Measurements from ENCODE around the gene MMAA. TPM values are rescaled to one million over a fixed set of nuclear protein-coding genes. Genes with fewer than 3 reads are reported as not detected.
"Not testable (repeated sequence)": the region's sequence is repeated elsewhere in the genome, so short reads cannot be mapped to it uniquely, and the experiment has no call there.

Gene MMAA
- total RNA-seq, 1 donor from 2014 or later, result 18.9 TPM

- intact Hi-C loops (cut with micrococcal nuclease), result no loop called here
- no peaks in the 10 kb centered on the region for H3K4me1 Mint-ChIP-seq
- peaks cover 32% of the 10 kb centered on the region for H3K36me3 Mint-ChIP-seq (ENCODE audit: low read depth)
- no peak overlapping the region for H3K4me3 Mint-ChIP-seq
- H3K27ac Mint-ChIP-seq, result no peak overlapping the region
- peaks cover 35% of the 10 kb centered on the region for H3K9me3 Mint-ChIP-seq
- DNase-seq, result no peak
- no peaks in the 10 kb centered on the region for H3K27me3 Mint-ChIP-seq
Observed at GRCh38 chr4:145663194-145663593, 44.0 kb downstream of the MMAA start.

- H3K9me3 Mint-ChIP-seq, result peaks cover 28% of the 10 kb centered on the region
- H3K4me3 Mint-ChIP-seq, result no peak overlapping the region
- H3K27ac Mint-ChIP-seq, result no peak overlapping the region
Observed at GRCh38 chr4:145665773-145666172, 46.6 kb downstream of the MMAA start.

GRCh38 chr4:145670422-145670821 is 51.2 kb downstream of the MMAA start:
- Mint-ChIP-seq H3K4me3 (no peak overlapping the region), H3K9me3 (peaks cover 12% of the 10 kb centered on the region), H3K27ac (no peak overlapping the region), H3K36me3 (ENCODE audit: low read depth) (no peaks in the 10 kb centered on the region), H3K27me3 (no peaks in the 10 kb centered on the region), H3K4me1 (no peaks in the 10 kb centered on the region)
- no peak for DNase-seq
- intact Hi-C loops (cut with micrococcal nuclease), result no loop called here

More at GRCh38 chr4:145665773-145666172, 46.6 kb downstream of the MMAA start:
- intact Hi-C loops (cut with micrococcal nuclease), result no loop called here
- no peaks in the 10 kb centered on the region for H3K27me3 Mint-ChIP-seq
- H3K4me1 Mint-ChIP-seq, result no peaks in the 10 kb centered on the region
- H3K36me3 Mint-ChIP-seq (ENCODE audit: low read depth), result peaks cover 8% of the 10 kb centered on the region
- DNase-seq, result no peak

GRCh38 chr4:145679520-145679919 is 60.3 kb downstream of the MMAA start:
- no peak overlapping the region for H3K4me3 Mint-ChIP-seq
- peaks cover 9% of the 10 kb centered on the region for H3K27me3 Mint-ChIP-seq
- no peak overlapping the region for H3K27ac Mint-ChIP-seq
- no peaks in the 10 kb centered on the region for H3K36me3 Mint-ChIP-seq (ENCODE audit: low read depth)
- no peaks in the 10 kb centered on the region for H3K4me1 Mint-ChIP-seq
- no peak for DNase-seq
- intact Hi-C loops (cut with micrococcal nuclease), result no loop called here
- peaks cover 13% of the 10 kb centered on the region for H3K9me3 Mint-ChIP-seq

- Mint-ChIP-seq H3K27me3 (peaks cover 9% of the 10 kb centered on the region), H3K4me3 (no peak within 1 kb of the TSS), H3K4me1 (no peaks in the 10 kb centered on the region), H3K9me3 (peaks cover 13% of the 10 kb centered on the region), H3K36me3 (ENCODE audit: low read depth) (no peaks in the 10 kb centered on the region), H3K27ac (no peak within 1 kb of the TSS)
- no peak for DNase-seq
- intact Hi-C loops (cut with micrococcal nuclease), result no loop called here
Observed at GRCh38 chr4:145679991-145680455, 60.8 kb downstream of the MMAA start, which contains the start of gene C4orf51. TSS of gene C4orf51 (plus strand) at chr4:145680146. CDS start at chr4:145680204, 58 bp downstream.

- intact Hi-C loops (cut with micrococcal nuclease), result no loop called here
- no peak for DNase-seq
- no peaks in the 10 kb centered on the region for H3K36me3 Mint-ChIP-seq (ENCODE audit: low read depth)
- no peaks in the 10 kb centered on the region for H3K4me1 Mint-ChIP-seq
- no peak overlapping the region for H3K27ac Mint-ChIP-seq
- H3K4me3 Mint-ChIP-seq, result no peak overlapping the region
- H3K9me3 Mint-ChIP-seq, result peaks cover 13% of the 10 kb centered on the region
- H3K27me3 Mint-ChIP-seq, result peaks cover 9% of the 10 kb centered on the region
Observed at GRCh38 chr4:145680902-145681301, 61.7 kb downstream of the MMAA start.

GRCh38 chr4:145681518-145681917 is 62.3 kb downstream of the MMAA start:
- H3K4me3 Mint-ChIP-seq, result no peak overlapping the region

GRCh38 chr4:145681956-145682355 is 62.8 kb downstream of the MMAA start:
- no peak overlapping the region for H3K27ac Mint-ChIP-seq
- no peak for DNase-seq
- H3K9me3 Mint-ChIP-seq, result peaks cover 13% of the 10 kb centered on the region
- no peaks in the 10 kb centered on the region for H3K36me3 Mint-ChIP-seq (ENCODE audit: low read depth)
- intact Hi-C loops (cut with micrococcal nuclease), result no loop called here
- H3K4me1 Mint-ChIP-seq, result no peaks in the 10 kb centered on the region
- H3K4me3 Mint-ChIP-seq, result no peak overlapping the region
- H3K27me3 Mint-ChIP-seq, result peaks cover 9% of the 10 kb centered on the region

More at GRCh38 chr4:145681518-145681917, 62.3 kb downstream of the MMAA start:
- no peaks in the 10 kb centered on the region for H3K36me3 Mint-ChIP-seq (ENCODE audit: low read depth)
- H3K27me3 Mint-ChIP-seq, result peaks cover 9% of the 10 kb centered on the region
- H3K9me3 Mint-ChIP-seq, result peaks cover 13% of the 10 kb centered on the region
- DNase-seq, result no peak
- no peak overlapping the region for H3K27ac Mint-ChIP-seq
- H3K4me1 Mint-ChIP-seq, result no peaks in the 10 kb centered on the region
- intact Hi-C loops (cut with micrococcal nuclease), result no loop called here

GRCh38 chr4:145686991-145687390 is 67.8 kb downstream of the MMAA start:
- H3K27ac Mint-ChIP-seq, result no peak overlapping the region
- intact Hi-C loops (cut with micrococcal nuclease), result no loop called here
- no peak overlapping the region for H3K4me3 Mint-ChIP-seq
- no peaks in the 10 kb centered on the region for H3K36me3 Mint-ChIP-seq (ENCODE audit: low read depth)
- H3K9me3 Mint-ChIP-seq, result peaks cover 9% of the 10 kb centered on the region
- H3K4me1 Mint-ChIP-seq, result no peaks in the 10 kb centered on the region
- no peaks in the 10 kb centered on the region for H3K27me3 Mint-ChIP-seq
- no peak for DNase-seq

GRCh38 chr4:145690610-145691009 is 71.4 kb downstream of the MMAA start:
- intact Hi-C loops (cut with micrococcal nuclease), result no loop called here
- Mint-ChIP-seq H3K9me3 (peaks cover 10% of the 10 kb centered on the region), H3K36me3 (ENCODE audit: low read depth) (no peaks in the 10 kb centered on the region), H3K4me1 (no peaks in the 10 kb centered on the region), H3K27ac (no peak overlapping the region), H3K4me3 (no peak overlapping the region), H3K27me3 (no peaks in the 10 kb centered on the region)
- DNase-seq, result no peak

GRCh38 chr4:145691416-145691815 is 72.2 kb downstream of the MMAA start:
- H3K9me3 Mint-ChIP-seq, result peaks cover 12% of the 10 kb centered on the region
- H3K27ac Mint-ChIP-seq; H3K4me1 Mint-ChIP-seq; intact Hi-C loops (cut with micrococcal nuclease); H3K4me3 Mint-ChIP-seq; H3K36me3 Mint-ChIP-seq (ENCODE audit: low read depth); H3K27me3 Mint-ChIP-seq; DNase-seq: not testable (repeated sequence)

GRCh38 chr4:145694929-145695328 is 75.7 kb downstream of the MMAA start:
- Mint-ChIP-seq H3K4me3 (no peak overlapping the region), H3K9me3 (peaks cover 20% of the 10 kb centered on the region), H3K36me3 (ENCODE audit: low read depth) (no peaks in the 10 kb centered on the region), H3K27ac (no peak overlapping the region), H3K4me1 (peaks cover 3% of the 10 kb centered on the region), H3K27me3 (no peaks in the 10 kb centered on the region)
- DNase-seq, result no peak
- intact Hi-C loops (cut with micrococcal nuclease), result no loop called here

GRCh38 chr4:145697332-145697731 is 78.1 kb downstream of the MMAA start:
- H3K36me3 Mint-ChIP-seq (ENCODE audit: low read depth), result no peaks in the 10 kb centered on the region
- peaks cover 3% of the 10 kb centered on the region for H3K4me1 Mint-ChIP-seq
- no peak overlapping the region for H3K27ac Mint-ChIP-seq
- H3K27me3 Mint-ChIP-seq, result peaks cover 6% of the 10 kb centered on the region
- H3K9me3 Mint-ChIP-seq, result peaks cover 22% of the 10 kb centered on the region
- no peak overlapping the region for H3K4me3 Mint-ChIP-seq
- DNase-seq, result no peak
- intact Hi-C loops (cut with micrococcal nuclease), result no loop called here

- Mint-ChIP-seq H3K9me3 (peaks cover 26% of the 10 kb centered on the region), H3K27me3 (peaks cover 7% of the 10 kb centered on the region), H3K4me1 (peaks cover 5% of the 10 kb centered on the region), H3K27ac (no peak overlapping the region), H3K36me3 (ENCODE audit: low read depth) (no peaks in the 10 kb centered on the region), H3K4me3 (no peak overlapping the region)
- intact Hi-C loops (cut with micrococcal nuclease), result no loop called here
- no peak for DNase-seq
Observed at GRCh38 chr4:145698507-145698906, 79.3 kb downstream of the MMAA start.

GRCh38 chr4:145703850-145704497 is 84.8 kb downstream of the MMAA start:
- no peak for DNase-seq
- H3K36me3 Mint-ChIP-seq (ENCODE audit: low read depth), result no peaks in the 10 kb centered on the region
- no peak overlapping the region for H3K4me3 Mint-ChIP-seq
- intact Hi-C loops (cut with micrococcal nuclease), result no loop called here
- H3K27ac Mint-ChIP-seq, result no peak overlapping the region
- H3K4me1 Mint-ChIP-seq, result peaks cover 6% of the 10 kb centered on the region
- H3K9me3 Mint-ChIP-seq, result peaks cover 29% of the 10 kb centered on the region
- H3K27me3 Mint-ChIP-seq, result peaks cover 7% of the 10 kb centered on the region

Data from activated CD4-positive, alpha-beta T cell treated with anti-CD3 and anti-CD28 coated beads, Interleukin-2, amount 10 ng/mL, durations not matched to agents 24 days and 14 days (primary cell).